K562 (cell line): ENCODE measurements around the gene THSD8. TPM values are rescaled to one million over a fixed set of nuclear protein-coding genes. Genes with fewer than 3 reads are reported as not detected.

Experiments
- ATAC-seq: fragments of 200-7000 bp; cut with Tn5 transposase; 3 replicates; pipeline ENCODE4 v1.9.1; 2020; ENCODE audit warnings: moderate library complexity
- BruUV-seq: library from RNA; stranded (reverse); fragments of 400-500 nt; replicated peaks from 2 replicates; lab custom pipeline; 2021; lab: Mats Ljungman, UMichigan
- CTCF ChIA-PET: fragments of 300-600 bp; formaldehyde crosslinking; extraction: SDS; loops from one replicate; lab custom pipeline; 2021; ENCODE audit warnings: low intra/inter-chr PET ratio; lab: Yijun Ruan, JAX
- POLR2A ChIA-PET: fragments of 300-600, 350-650 bp; sonication (Branson Sonifier 250); formaldehyde crosslinking; extraction: SDS; loops from one replicate; lab custom pipeline; 2021; ENCODE audit warnings: antibody characterized with exemption, inconsistent platforms; lab: Yijun Ruan, JAX
- DNase-seq, 4 experiments: peaks; one replicate each; pipeline versions ENCODE4 v3.0.0 to v3.0.0-alpha.2; 2011 to 2018; ENCODE audit warnings: low spot score in 3 of 4, mixed read lengths in 3 of 4; ENCODE audit errors: extremely low read depth in 1 of 4
- FAIRE-seq: peaks from 2 replicates; lab custom pipeline; 2011; peaks lifted over from hg19 to GRCh38; lab: Jason Lieb, UNC
- H2AFZ ChIP-seq: 2 replicates; pipeline ENCODE4 v1.6.0; 2011; ENCODE audit warnings: low read depth, low read length, control low read depth, inconsistent platforms
- H3K27ac ChIP-seq: fragments of 200-600 bp; 3 replicates; pipeline ENCODE4 v1.8.0; 2011; ENCODE audit warnings: low read depth, mild to moderate bottlenecking, control low read depth, inconsistent platforms, low read length, moderate library complexity, mixed read lengths; ENCODE audit errors: extremely low read depth
- H3K27me3 ChIP-seq, 2 experiments: fragments of 300-600 bp in 1 of 2; 2 replicates in 1 of 2; 3 replicates in 1 of 2; pipeline versions ENCODE4 v1.6.0 to v1.8.0; 2011; ENCODE audit warnings: inconsistent platforms in 2 of 2, low read length in 2 of 2, mild to moderate bottlenecking in 1 of 2, mixed read lengths in 1 of 2, moderate library complexity in 1 of 2; ENCODE audit not compliant: control insufficient read depth in 2 of 2, insufficient read depth in 2 of 2
- H3K36me3 ChIP-seq: fragments of 300-600 bp; 3 replicates; pipeline ENCODE4 v1.8.0; 2011; ENCODE audit warnings: mild to moderate bottlenecking, low read length, inconsistent platforms; ENCODE audit not compliant: control insufficient read depth, insufficient read depth
- H3K4me1 ChIP-seq, 2 experiments: fragments of 200-600 bp in 1 of 2; replicated peaks in 1 of 2; 2 replicates in 1 of 2; 3 replicates in 1 of 2; pipeline versions ENCODE4 v1.5.1 to v1.8.0; 2011; ENCODE audit warnings: inconsistent platforms in 2 of 2, low read length in 2 of 2, mild to moderate bottlenecking in 1 of 2, mixed read lengths in 1 of 2, moderate library complexity in 1 of 2; ENCODE audit not compliant: control insufficient read depth in 2 of 2, insufficient read depth in 2 of 2
- H3K4me2 ChIP-seq: 2 replicates; pipeline ENCODE4 v1.6.1; 2011; ENCODE audit warnings: low read length, control low read depth, inconsistent platforms, mixed read lengths; ENCODE audit not compliant: insufficient read depth
- H3K4me3 ChIP-seq: fragments of 200-600 bp; sonication (generic), shearing (Covaris generic); 2 replicates; pipeline ENCODE4 v1.5.1; 2016; ENCODE audit warnings: control low read depth, inconsistent platforms
- H3K79me2 ChIP-seq: fragments of 200-600 bp; 3 replicates; pipeline ENCODE4 v1.8.0; 2011; ENCODE audit warnings: low read length, inconsistent platforms; ENCODE audit not compliant: control insufficient read depth, insufficient read depth
- H3K9ac ChIP-seq, 2 experiments: 2 replicates each; pipeline versions ENCODE4 v1.6.0 to v1.6.1; 2011; ENCODE audit warnings: low read depth in 2 of 2, low read length in 2 of 2, control low read depth in 1 of 2, inconsistent platforms in 1 of 2, mild to moderate bottlenecking in 1 of 2, mixed read lengths in 1 of 2; ENCODE audit not compliant: insufficient read depth in 1 of 2
- H3K9me1 ChIP-seq: one replicate; pipeline ENCODE4 v1.6.0; 2011; ENCODE audit warnings: inconsistent platforms, mild to moderate bottlenecking, low read length, moderate library complexity; ENCODE audit not compliant: control insufficient read depth, insufficient read depth
- H3K9me3 ChIP-seq: replicated peaks from 2 replicates; pipeline ENCODE4 v1.5.1; 2011; ENCODE audit warnings: low read depth, low read length, inconsistent platforms; ENCODE audit not compliant: control insufficient read depth, insufficient read depth
- H4K20me1 ChIP-seq: replicated peaks from 2 replicates; pipeline ENCODE4 v1.6.1; 2011; ENCODE audit warnings: low read length, inconsistent platforms, mixed read lengths; ENCODE audit not compliant: control insufficient read depth, insufficient read depth
- ARID4B ChIP-seq: sonication (generic); formaldehyde crosslinking; IDR thresholded peaks from 2 replicates; pipeline ENCODE4 v1.8.0; 2022; ENCODE audit warnings: mild to moderate bottlenecking, missing genetic modification reagents
- ATF7 ChIP-seq: fragments of 450-650 bp; IDR thresholded peaks from 2 replicates; pipeline ENCODE4 v1.7.1; 2014; ENCODE audit warnings: mild to moderate bottlenecking, moderate library complexity
- FOXA3 ChIP-seq, 2 experiments: fragments of 450-650 bp in 1 of 2; sonication (generic) in 1 of 2; formaldehyde crosslinking; IDR thresholded peaks in 1 of 2; conservative IDR thresholded peaks in 1 of 2; 2 replicates each; pipeline versions ENCODE4 v1.4.0 to v1.8.0; 2020 to 2022; ENCODE audit warnings: mild to moderate bottlenecking in 2 of 2, missing genetic modification reagents in 1 of 2
- HMG20A ChIP-seq: fragments of 450-650 bp; formaldehyde crosslinking; conservative IDR thresholded peaks from 2 replicates; pipeline ENCODE4 v1.4.0; 2020; ENCODE audit warnings: mild to moderate bottlenecking, mixed read lengths
- MAX ChIP-seq: sonication (generic); formaldehyde crosslinking; IDR thresholded peaks from 2 replicates; pipeline ENCODE4 v1.9.0; 2022; ENCODE audit warnings: mild to moderate bottlenecking, missing genetic modification reagents
- MYC ChIP-seq, 2 experiments: fragments of 250-450 bp in 1 of 2; sonication (Bioruptor Pico) in 1 of 2; IDR thresholded peaks; 2 replicates each; pipeline versions ENCODE4 v1.5.1 to v1.6.1; 2012 to 2021; ENCODE audit warnings: low read depth in 2 of 2, borderline replicate concordance in 1 of 2, improper control_type of control experiment in 1 of 2, low read length in 1 of 2, mild to moderate bottlenecking in 1 of 2, moderate library complexity in 1 of 2
- NFE2 ChIP-seq: IDR thresholded peaks from 2 replicates; pipeline ENCODE4 v1.6.1; 2014; ENCODE audit warnings: antibody characterized with exemption, low read depth
- TEAD1 ChIP-seq, 2 experiments: fragments of 450-650 bp in 1 of 2; sonication (generic) in 1 of 2; formaldehyde crosslinking; IDR thresholded peaks; 2 replicates each; pipeline versions ENCODE4 v1.4.0 to v1.8.0; 2020 to 2022; ENCODE audit warnings: mild to moderate bottlenecking in 2 of 2, missing genetic modification reagents in 1 of 2
- USF1 ChIP-seq: sonication (generic); formaldehyde crosslinking; IDR thresholded peaks from 2 replicates; pipeline ENCODE4 v1.9.0; 2022; ENCODE audit warnings: mild to moderate bottlenecking, missing genetic modification reagents
- ZBTB12 ChIP-seq: fragments of 250-450 bp; sonication (Bioruptor Pico); IDR thresholded peaks from 2 replicates; pipeline ENCODE4 v1.4.0; 2020
- ZNF143 ChIP-seq: sonication (generic); formaldehyde crosslinking; IDR thresholded peaks from 2 replicates; pipeline ENCODE4 v1.9.0; 2022; ENCODE audit warnings: mild to moderate bottlenecking, missing genetic modification reagents
- WGBS: fragments of 100-300 bp; shearing (Covaris generic); methylation state at CpG from one replicate; pipeline ENCODE4 v1.1.6; 2016; ENCODE audit warnings: low coverage, mixed read lengths; ENCODE audit not compliant: insufficient coverage; ENCODE audit errors: missing lambda C conversion rate; 5-methylcytosine and 5-hydroxymethylcytosine counted together
- in situ Hi-C: fragments of 300-500 bp; cut with MboI; formaldehyde crosslinking; loops from 4 replicates; pipeline ENCODE4 v1.15.0; 2018; ENCODE audit warnings: inconsistent platforms, mixed read lengths
- intact Hi-C: fragments of 100-400 bp; cut with micrococcal nuclease; formaldehyde crosslinking; loops from 2 replicates; pipeline ENCODE4 v1.14.2; 2022
- polyA plus RNA-seq, 8 experiments: library from polyadenylated mRNA; depleted of rRNA in 4 of 8; stranded (reverse) in 5 of 8; unstranded in 3 of 8; fragments of >200 nt; fragmentation: Nextera tagmentation in 2 of 8; fragmentation: Illumina TruSeq in 1 of 8; extraction: Ambion mirVana in 2 of 8; extraction: Trizol in 1 of 8; gene quantifications; 2 replicates each; pipeline versions ENCODE4 v1.2.1 to v1.2.3, GENCODE V29; 2011 to 2014; ENCODE audit warnings: inconsistent platforms in 1 of 8, missing spikeins in 1 of 8
- total RNA-seq, 7 experiments: library from RNA; depleted of rRNA in 6 of 7; stranded (reverse); fragments of >200 nt in 6 of 7; fragmentation: Illumina TruSeq in 2 of 7; extraction: Trizol in 2 of 7; gene quantifications; 2 replicates each; pipeline versions ENCODE4 v1.2.1 to v1.2.3, GENCODE V29; 2011 to 2021; ENCODE audit warnings: low replicate concordance in 1 of 7

Gene THSD8
- total and polyA plus RNA-seq, 9 of the 15 experiments (the other 6 are each of a cell fraction or from before 2014, with no cell fraction given) = 8.4 to 42.4 (median 19.9) TPM; not detected in 2

GRCh38 chr19:12838886-12839756 lies 37.3 kb downstream of the THSD8 start:
- peaks cover 44 to 65% of the 10 kb centered on the region in 2 experiments for H3K4me1 ChIP-seq
- TSS peak; percentile 40 for BruUV-seq
- no peaks in the 10 kb centered on the region for H3K9me1 ChIP-seq
- H3K27ac ChIP-seq = peak overlapping the region; percentile 62; the same call in 1 of the 3 replicates
- in situ Hi-C loops (no loop called here), intact Hi-C loops (loop anchor here (5.0 kb wide), 1 partner anchor 48 kb away; the partner anchor contains the start of gene KLF1)
- peaks cover 16% of the 10 kb centered on the region; the same call in 2 of the 3 replicates for H3K36me3 ChIP-seq
- ChIA-PET CTCF (interaction anchor here (0.6 to 0.7 kb wide), 2 partner anchors 64 to 101 kb away, joined by 3 read pairs; no protein-coding TSS in a partner anchor), POLR2A (interaction anchor here (0.5 kb wide), 1 partner anchor 11 kb away, joined by 3 read pairs; no protein-coding TSS in a partner anchor)
- peaks cover 20% of the 10 kb centered on the region for H3K79me2 ChIP-seq
- DNase-seq (no peak), ATAC-seq (no peak), FAIRE-seq (peak; percentile 71)
- peak overlapping the region; percentile 54 to 90 for H3K9ac ChIP-seq
- H3K9me3 ChIP-seq = no peaks in the 10 kb centered on the region
- WGBS = 28% methylated on average over 17 of the region's 21 CpGs
- H4K20me1 ChIP-seq = peaks cover 12% of the 10 kb centered on the region; the same call in 1 of the 2 replicates
- peak overlapping the region; percentile 80 for H3K4me2 ChIP-seq
- peak overlapping the region; percentile 74 for H3K4me3 ChIP-seq
- peak overlapping the region; percentile 87 for H2AFZ ChIP-seq
- H3K27me3 ChIP-seq = no peaks in the 10 kb centered on the region; a peak in 1 of 5 replicates
- no peak for TF ChIP-seq ZNF143 (CRISPR knock-in tag)
- TF ChIP-seq ARID4B (CRISPR knock-in tag) = 0 out of 2 replicates have a peak, but pooled peaks have one; percentile 48
- TF ChIP-seq MYC (IDR thresholded peaks at IDR 0.05; ENCODE audit: low read depth, low read length) = peak; percentile 48; the same call in 1 of the 2 replicates
- no peak for TF ChIP-seq MYC (CRISPR knock-in tag; IDR thresholded peaks at IDR 0.05; ENCODE audit: borderline replicate concordance, low read depth)
- peak; percentile 57 for TF ChIP-seq MAX (CRISPR knock-in tag)
- peak; percentile 33; the same call in 1 of the 2 replicates for TF ChIP-seq NFE2
- 0 out of 2 replicates have a peak, but pooled peaks have one; percentile 30 for TF ChIP-seq ZBTB12 (CRISPR knock-in tag)
- no peak for TF ChIP-seq HMG20A
- peak in 1 of 2 experiments; percentile 69; a peak in 1 of 4 replicates for TF ChIP-seq TEAD1 (CRISPR knock-in tag; IDR thresholded peaks at IDR 0.05)
- peak; percentile 55; the same call in 1 of the 2 replicates for TF ChIP-seq USF1 (CRISPR knock-in tag)
- TF ChIP-seq FOXA3 (CRISPR knock-in tag; conservative IDR thresholded peaks at IDR 0.05 in 1 of 2, IDR thresholded peaks at IDR 0.05 in 1 of 2) = peak in 1 of 2 experiments; percentile 53; a peak in 1 of 4 replicates
- 0 out of 2 replicates have a peak, but pooled peaks have one; percentile 9 for TF ChIP-seq ATF7
